ENCODE results near the gene HSH2D. TPM values are rescaled to one million over a fixed set of nuclear protein-coding genes. Genes with fewer than 3 reads are reported as not detected.
A peak's percentile ranks its signal among the peaks of the same experiment; 100 is the strongest.
"Not testable (repeated sequence)": the region's sequence is repeated elsewhere in the genome, so short reads cannot be mapped to it uniquely, and the experiment has no call there.

Gene HSH2D
- total RNA-seq, 4 donors from 2014 or later: 0.52 to 0.83 (median 0.75) TPM; not detected in 1

GRCh38 chr19:16115301-16116039, 28.0 kb upstream of the HSH2D start:
- Histone ChIP-seq H3K36me3 (peaks cover 25 to 40% (median 31%) of the 10 kb centered on the region in 4 donors), H3K27me3 (no peaks in the 10 kb centered on the region), H3K9me3 (no peaks in the 10 kb centered on the region), H3K4me3 (no peak overlapping the region), H3K27ac (replicated peaks in 1 of 4) (no peak overlapping the region), H3K4me1 (peaks cover 23 to 57% (median 54%) of the 10 kb centered on the region in 4 donors)
- intact Hi-C loops (cut with DNase I): no loop called here
- no peak for DNase-seq (ENCODE audit: extremely low spot score)
- no peak for TF ChIP-seq POLR2A (IDR thresholded peaks at IDR 0.05; ENCODE audit: low read depth)
- TF ChIP-seq, protein P1, sequence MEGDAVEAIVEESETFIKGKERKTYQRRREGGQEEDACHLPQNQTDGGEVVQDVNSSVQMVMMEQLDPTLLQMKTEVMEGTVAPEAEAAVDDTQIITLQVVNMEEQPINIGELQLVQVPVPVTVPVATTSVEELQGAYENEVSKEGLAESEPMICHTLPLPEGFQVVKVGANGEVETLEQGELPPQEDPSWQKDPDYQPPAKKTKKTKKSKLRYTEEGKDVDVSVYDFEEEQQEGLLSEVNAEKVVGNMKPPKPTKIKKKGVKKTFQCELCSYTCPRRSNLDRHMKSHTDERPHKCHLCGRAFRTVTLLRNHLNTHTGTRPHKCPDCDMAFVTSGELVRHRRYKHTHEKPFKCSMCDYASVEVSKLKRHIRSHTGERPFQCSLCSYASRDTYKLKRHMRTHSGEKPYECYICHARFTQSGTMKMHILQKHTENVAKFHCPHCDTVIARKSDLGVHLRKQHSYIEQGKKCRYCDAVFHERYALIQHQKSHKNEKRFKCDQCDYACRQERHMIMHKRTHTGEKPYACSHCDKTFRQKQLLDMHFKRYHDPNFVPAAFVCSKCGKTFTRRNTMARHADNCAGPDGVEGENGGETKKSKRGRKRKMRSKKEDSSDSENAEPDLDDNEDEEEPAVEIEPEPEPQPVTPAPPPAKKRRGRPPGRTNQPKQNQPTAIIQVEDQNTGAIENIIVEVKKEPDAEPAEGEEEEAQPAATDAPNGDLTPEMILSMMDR (IDR thresholded peaks at IDR 0.05): no peak
- no peak for TF ChIP-seq EP300 (IDR thresholded peaks at IDR 0.05)
- no peak for TF ChIP-seq POLR2AphosphoS5 (IDR thresholded peaks at IDR 0.05)
- WGBS: 94% methylated on average over 9 of the region's 9 CpGs

GRCh38 chr19:16116067-16116466, 27.4 kb upstream of the HSH2D start:
- peaks cover 31 to 46% (median 37%) of the 10 kb centered on the region in 4 donors for H3K36me3 ChIP-seq
- no peak overlapping the region for H3K4me3 ChIP-seq
- peaks cover 20 to 51% (median 48%) of the 10 kb centered on the region in 4 donors for H3K4me1 ChIP-seq
- H3K9me3 ChIP-seq: no peaks in the 10 kb centered on the region
- DNase-seq (ENCODE audit: extremely low spot score): no peak
- intact Hi-C loops (cut with DNase I): no loop called here
- no peaks in the 10 kb centered on the region for H3K27me3 ChIP-seq
- TF ChIP-seq EP300 (IDR thresholded peaks at IDR 0.05): no peak
- no peak for TF ChIP-seq POLR2AphosphoS5 (IDR thresholded peaks at IDR 0.05)
- no peak for TF ChIP-seq POLR2A (IDR thresholded peaks at IDR 0.05; ENCODE audit: low read depth)
- TF ChIP-seq, protein P1 (IDR thresholded peaks at IDR 0.05): no peak
- H3K27ac ChIP-seq (replicated peaks in 1 of 4): no peak overlapping the region
- WGBS: 69% methylated on average over 4 of the region's 4 CpGs

GRCh38 chr19:16117594-16118033, 25.9 kb upstream of the HSH2D start:
- H3K27ac ChIP-seq (replicated peaks in 1 of 4): no peak overlapping the region
- peaks cover 46 to 61% (median 52%) of the 10 kb centered on the region in 4 donors for H3K36me3 ChIP-seq

DNA sequence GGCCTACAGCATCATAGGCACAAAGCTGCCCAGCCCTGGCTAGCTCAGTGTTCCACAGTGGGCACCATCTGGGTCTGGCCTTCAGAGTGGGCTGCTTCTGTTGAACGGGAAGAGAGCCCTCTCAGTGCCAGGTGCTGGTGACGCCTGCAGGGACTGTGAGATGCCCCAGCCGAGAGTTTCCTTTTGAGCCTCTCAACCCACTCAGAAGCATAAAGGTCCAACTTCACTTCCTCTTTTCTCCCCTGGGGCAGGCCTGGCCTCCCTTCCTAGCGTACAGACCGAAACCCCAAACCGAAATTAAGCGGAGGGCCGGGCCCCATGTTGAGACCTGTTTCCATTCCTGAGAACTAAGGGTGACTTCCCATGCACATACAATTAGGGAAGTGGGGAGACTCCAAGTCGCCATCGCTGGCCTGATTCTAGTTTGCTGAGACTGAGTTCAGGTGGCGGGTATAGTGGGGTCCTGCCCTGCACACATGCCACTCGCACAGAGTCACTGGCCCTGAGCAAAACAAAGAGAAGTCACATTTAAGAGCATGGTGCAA, 24.9 kb upstream of the HSH2D start:
- Histone ChIP-seq H3K27ac (replicated peaks in 1 of 4) (peak overlapping the region in 1 of 4 donors; percentile 18), H3K4me1 (peaks cover 8 to 33% (median 31%) of the 10 kb centered on the region in 4 donors), H3K9me3 (no peaks in the 10 kb centered on the region), H3K36me3 (peaks cover 54 to 68% (median 62%) of the 10 kb centered on the region in 4 donors), H3K27me3 (no peaks in the 10 kb centered on the region), H3K4me3 (no peak overlapping the region)
- WGBS: 89% methylated on average over 8 of the region's 12 CpGs
- intact Hi-C loops (cut with DNase I): no loop called here
- DNase-seq (ENCODE audit: extremely low spot score): no peak
- no peak for TF ChIP-seq POLR2AphosphoS5 (IDR thresholded peaks at IDR 0.05)
- TF ChIP-seq, protein P1 (IDR thresholded peaks at IDR 0.05): no peak
- TF ChIP-seq POLR2A (IDR thresholded peaks at IDR 0.05; ENCODE audit: low read depth): no peak
- TF ChIP-seq EP300 (IDR thresholded peaks at IDR 0.05): no peak

More at GRCh38 chr19:16117594-16118033, 25.9 kb upstream of the HSH2D start:
- intact Hi-C loops (cut with DNase I): no loop called here
- H3K4me3 ChIP-seq: no peak overlapping the region
- no peaks in the 10 kb centered on the region for H3K27me3 ChIP-seq
- 88% methylated on average over 11 of the region's 11 CpGs for WGBS
- H3K4me1 ChIP-seq: peaks cover 13 to 42% (median 40%) of the 10 kb centered on the region in 4 donors
- no peaks in the 10 kb centered on the region for H3K9me3 ChIP-seq
- DNase-seq (ENCODE audit: extremely low spot score): no peak
- no peak for TF ChIP-seq POLR2AphosphoS5 (IDR thresholded peaks at IDR 0.05)
- TF ChIP-seq, protein P1 (IDR thresholded peaks at IDR 0.05): no peak

DNA sequence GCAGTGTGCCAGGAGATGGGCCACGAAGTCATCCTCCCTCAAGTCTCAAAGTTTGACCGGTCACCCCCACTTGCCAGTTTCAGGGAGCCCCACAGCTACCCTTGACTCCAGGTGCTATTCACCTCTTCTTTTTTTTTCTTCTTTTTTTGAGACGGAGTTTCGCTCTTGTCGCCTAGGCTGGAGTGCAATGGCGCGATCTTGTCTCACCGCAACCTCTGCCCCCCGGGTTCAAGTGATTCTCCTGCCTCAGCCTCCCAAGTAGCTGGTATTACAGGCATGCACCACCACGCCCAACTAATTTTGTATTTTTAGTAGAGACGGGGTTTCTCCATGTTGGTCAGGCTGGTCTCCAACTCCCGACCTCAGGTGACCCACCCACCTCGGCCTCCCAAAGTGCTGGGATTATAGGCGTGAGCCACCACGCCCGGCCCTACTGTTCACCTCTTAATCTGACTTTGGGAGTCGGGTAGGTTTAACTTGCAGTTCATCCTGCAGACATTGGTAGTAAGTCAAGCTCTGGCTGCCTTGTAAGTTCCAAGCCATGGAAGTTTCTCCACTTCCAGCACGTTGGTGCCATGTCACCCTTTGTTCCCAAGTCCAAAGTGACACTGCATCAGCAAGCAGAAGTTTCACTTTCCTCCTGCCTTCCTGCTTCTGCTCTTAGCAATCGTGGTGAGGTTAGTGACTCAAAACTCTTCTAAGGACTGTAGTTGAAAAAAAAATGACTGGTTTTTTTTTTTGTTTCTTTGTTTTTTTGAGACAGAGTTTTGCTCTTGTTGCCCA, 24.2 kb upstream of the HSH2D start:
- peaks cover 54 to 75% (median 69%) of the 10 kb centered on the region in 4 donors for H3K36me3 ChIP-seq
- H3K27me3 ChIP-seq; H3K9me3 ChIP-seq; H3K4me3 ChIP-seq; DNase-seq (ENCODE audit: extremely low spot score); intact Hi-C loops (cut with DNase I): not testable (repeated sequence)
- H3K27ac ChIP-seq (replicated peaks in 1 of 4): peak overlapping the region in 1 of 4 donors; percentile 18
- peaks cover 8 to 26% (median 24%) of the 10 kb centered on the region in 4 donors for H3K4me1 ChIP-seq
- 92% methylated on average over 19 of the region's 19 CpGs for WGBS
